ENCODE results near the gene FAM161B.

DNA sequence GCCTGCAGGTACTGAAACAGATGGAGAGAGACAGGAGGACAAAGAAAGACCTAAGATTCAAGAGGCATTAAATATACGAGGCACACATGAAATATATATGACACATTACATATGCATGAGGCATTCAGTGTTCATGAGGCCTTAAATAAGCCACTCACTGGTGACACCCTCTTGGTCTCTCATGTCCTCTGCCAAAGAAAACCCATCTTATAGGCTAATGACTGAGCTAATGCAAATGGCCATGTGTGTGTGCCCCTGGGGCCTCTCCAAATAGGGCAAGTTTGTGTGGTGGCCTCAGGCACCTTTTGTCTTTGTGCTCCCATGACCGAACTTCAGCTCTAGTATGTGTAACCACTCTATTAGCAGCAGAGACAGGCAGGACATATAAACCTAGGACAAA, 19.0 kb upstream of the FAM161B start:
- TF ChIP-seq, protein P1, sequence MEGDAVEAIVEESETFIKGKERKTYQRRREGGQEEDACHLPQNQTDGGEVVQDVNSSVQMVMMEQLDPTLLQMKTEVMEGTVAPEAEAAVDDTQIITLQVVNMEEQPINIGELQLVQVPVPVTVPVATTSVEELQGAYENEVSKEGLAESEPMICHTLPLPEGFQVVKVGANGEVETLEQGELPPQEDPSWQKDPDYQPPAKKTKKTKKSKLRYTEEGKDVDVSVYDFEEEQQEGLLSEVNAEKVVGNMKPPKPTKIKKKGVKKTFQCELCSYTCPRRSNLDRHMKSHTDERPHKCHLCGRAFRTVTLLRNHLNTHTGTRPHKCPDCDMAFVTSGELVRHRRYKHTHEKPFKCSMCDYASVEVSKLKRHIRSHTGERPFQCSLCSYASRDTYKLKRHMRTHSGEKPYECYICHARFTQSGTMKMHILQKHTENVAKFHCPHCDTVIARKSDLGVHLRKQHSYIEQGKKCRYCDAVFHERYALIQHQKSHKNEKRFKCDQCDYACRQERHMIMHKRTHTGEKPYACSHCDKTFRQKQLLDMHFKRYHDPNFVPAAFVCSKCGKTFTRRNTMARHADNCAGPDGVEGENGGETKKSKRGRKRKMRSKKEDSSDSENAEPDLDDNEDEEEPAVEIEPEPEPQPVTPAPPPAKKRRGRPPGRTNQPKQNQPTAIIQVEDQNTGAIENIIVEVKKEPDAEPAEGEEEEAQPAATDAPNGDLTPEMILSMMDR (IDR thresholded peaks at IDR 0.05; ENCODE audit: insufficient read depth, low read length, poor library complexity, severe bottlenecking): no peak
- no peak for TF ChIP-seq EZH2phosphoT487 (conservative IDR thresholded peaks at IDR 0.05; ENCODE audit: low read length)

Measured in SU-DHL-6 (cell line).